ENCODE results near the gene TTLL11. TPM values are rescaled to one million over a fixed set of nuclear protein-coding genes. Genes with fewer than 3 reads are reported as not detected.
A peak's percentile ranks its signal among the peaks of the same experiment; 100 is the strongest.

The TTLL11 gene
- total RNA-seq, 1 donor from 2014 or later = 23.9 TPM

GRCh38 chr9:122060481-122060880 is 32.6 kb downstream of the TTLL11 start:
- Mint-ChIP-seq H3K9me3 (ENCODE audit: unreplicated experiment) (peaks cover 4% of the 10 kb centered on the region), H3K4me1 (ENCODE audit: low read depth, unreplicated experiment) (peaks cover 23% of the 10 kb centered on the region), H3K4me3 (ENCODE audit: unreplicated experiment) (no peak overlapping the region), H3K27me3 (ENCODE audit: unreplicated experiment) (peaks cover 2% of the 10 kb centered on the region), H3K27ac (ENCODE audit: unreplicated experiment) (no peak overlapping the region), H3K36me3 (ENCODE audit: unreplicated experiment) (no peaks in the 10 kb centered on the region)
- no peak for TF ChIP-seq CTCF (IDR thresholded peaks at IDR 0.05; ENCODE audit: partially characterized antibody, unreplicated experiment)
- no peak for DNase-seq

GRCh38 chr9:122059955-122060324 is 33.2 kb downstream of the TTLL11 start:
- Mint-ChIP-seq H3K4me1 (ENCODE audit: low read depth, unreplicated experiment) (peaks cover 23% of the 10 kb centered on the region), H3K27ac (ENCODE audit: unreplicated experiment) (no peak overlapping the region), H3K4me3 (ENCODE audit: unreplicated experiment) (no peak overlapping the region), H3K27me3 (ENCODE audit: unreplicated experiment) (peaks cover 2% of the 10 kb centered on the region), H3K9me3 (ENCODE audit: unreplicated experiment) (peaks cover 4% of the 10 kb centered on the region), H3K36me3 (ENCODE audit: unreplicated experiment) (no peaks in the 10 kb centered on the region)
- no peak for TF ChIP-seq CTCF (IDR thresholded peaks at IDR 0.05; ENCODE audit: partially characterized antibody, unreplicated experiment)
- no peak for DNase-seq

GRCh38 chr9:122059214-122059954 is 33.7 kb downstream of the TTLL11 start:
- peaks cover 4% of the 10 kb centered on the region for H3K9me3 Mint-ChIP-seq (ENCODE audit: unreplicated experiment)

GRCh38 chr9:122058709-122059108 is 34.4 kb downstream of the TTLL11 start:
- peaks cover 24% of the 10 kb centered on the region for H3K4me1 Mint-ChIP-seq (ENCODE audit: low read depth, unreplicated experiment)
- peaks cover 4% of the 10 kb centered on the region for H3K9me3 Mint-ChIP-seq (ENCODE audit: unreplicated experiment)
- H3K4me3 Mint-ChIP-seq (ENCODE audit: unreplicated experiment) = peak overlapping the region; percentile 30
- DNase-seq = peak; percentile 56
- peaks cover 4% of the 10 kb centered on the region for H3K27me3 Mint-ChIP-seq (ENCODE audit: unreplicated experiment)
- TF ChIP-seq CTCF (IDR thresholded peaks at IDR 0.05; ENCODE audit: partially characterized antibody, unreplicated experiment) = no peak
- no peaks in the 10 kb centered on the region for H3K36me3 Mint-ChIP-seq (ENCODE audit: unreplicated experiment)
- H3K27ac Mint-ChIP-seq (ENCODE audit: unreplicated experiment) = peak overlapping the region; percentile 80

More at GRCh38 chr9:122059214-122059954, 33.7 kb downstream of the TTLL11 start:
- H3K27ac Mint-ChIP-seq (ENCODE audit: unreplicated experiment) = no peak overlapping the region
- H3K4me1 Mint-ChIP-seq (ENCODE audit: low read depth, unreplicated experiment) = peaks cover 24% of the 10 kb centered on the region
- H3K27me3 Mint-ChIP-seq (ENCODE audit: unreplicated experiment) = peaks cover 4% of the 10 kb centered on the region
- H3K4me3 Mint-ChIP-seq (ENCODE audit: unreplicated experiment) = no peak overlapping the region
- DNase-seq = no peak
- no peak for TF ChIP-seq CTCF (IDR thresholded peaks at IDR 0.05; ENCODE audit: partially characterized antibody, unreplicated experiment)
- no peaks in the 10 kb centered on the region for H3K36me3 Mint-ChIP-seq (ENCODE audit: unreplicated experiment)

GRCh38 chr9:122058051-122058450 is 35.1 kb downstream of the TTLL11 start:
- Mint-ChIP-seq H3K27me3 (ENCODE audit: unreplicated experiment) (peaks cover 4% of the 10 kb centered on the region), H3K4me3 (ENCODE audit: unreplicated experiment) (peak overlapping the region; percentile 18), H3K27ac (ENCODE audit: unreplicated experiment) (peak overlapping the region; percentile 80), H3K36me3 (ENCODE audit: unreplicated experiment) (no peaks in the 10 kb centered on the region), H3K9me3 (ENCODE audit: unreplicated experiment) (peaks cover 4% of the 10 kb centered on the region), H3K4me1 (ENCODE audit: low read depth, unreplicated experiment) (peaks cover 27% of the 10 kb centered on the region)
- DNase-seq = no peak
- TF ChIP-seq CTCF (IDR thresholded peaks at IDR 0.05; ENCODE audit: partially characterized antibody, unreplicated experiment) = no peak

All from glutamatergic neuron (in vitro differentiated cells).